GM06990 (cell line): ENCODE results near the gene C10orf105.

Source experiments
- DNase-seq: peaks from one replicate; pipeline ENCODE4 v3.0.0-alpha.2; 2011; ENCODE audit not compliant: insufficient read length; ENCODE audit errors: extremely low read depth
- H3K27me3 ChIP-seq: replicated peaks from 2 replicates; pipeline ENCODE4 v1.6.0; 2011; ENCODE audit warnings: low read length; ENCODE audit not compliant: control insufficient read depth, insufficient read depth
- H3K36me3 ChIP-seq: 2 replicates; pipeline ENCODE4 v1.5.1; 2011; ENCODE audit warnings: low read length; ENCODE audit not compliant: control insufficient read depth, insufficient read depth
- H3K4me3 ChIP-seq: replicated peaks from 2 replicates; pipeline ENCODE4 v1.5.1; 2011; ENCODE audit warnings: low read depth, mild to moderate bottlenecking, control low read depth, low read length
- TF ChIP-seq, protein P1 (sequence below): IDR thresholded peaks from 2 replicates; pipeline ENCODE4 v1.5.1; 2011; ENCODE audit warnings: low read length, control low read depth, mild to moderate bottlenecking, inconsistent platforms; ENCODE audit not compliant: insufficient read depth, poor library complexity, severe bottlenecking

The C10orf105 gene

DNA sequence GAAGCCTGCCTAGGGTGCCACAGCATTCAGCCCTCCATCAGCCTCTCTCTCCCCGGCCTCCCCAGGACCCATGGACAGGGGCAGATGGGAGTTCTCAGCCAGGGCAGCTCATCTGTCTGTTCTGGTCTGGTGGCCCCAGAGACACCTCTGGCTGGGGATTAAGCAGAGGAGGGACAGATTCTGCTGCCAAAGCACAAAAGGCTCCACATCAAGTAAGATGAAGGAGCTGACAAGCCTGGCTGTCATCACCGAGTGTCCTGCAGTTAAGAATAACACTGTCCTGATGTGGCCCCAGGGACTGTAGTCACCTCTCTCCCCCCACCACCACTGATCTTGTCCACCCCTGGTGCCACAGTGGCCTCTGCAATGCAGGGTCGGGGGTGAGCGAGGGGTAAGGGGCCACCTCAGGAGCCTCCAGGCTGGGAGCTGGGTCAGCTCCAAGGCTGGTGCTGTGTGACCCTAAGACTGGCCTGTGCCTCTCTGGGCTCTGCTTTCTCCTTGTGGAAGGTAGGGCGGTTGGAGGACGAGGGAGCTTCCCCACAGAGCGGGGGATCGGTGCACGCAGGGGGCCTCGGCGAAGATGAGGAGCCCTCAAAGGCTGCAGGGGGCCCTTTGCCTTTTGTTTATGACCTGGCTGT is 18.7 kb downstream of the C10orf105 start:
- Histone ChIP-seq H3K36me3 (no peaks in the 10 kb centered on the region), H3K4me3 (no peak overlapping the region), H3K27me3 (no peaks in the 10 kb centered on the region)
- no peak for DNase-seq
- TF ChIP-seq, protein P1, sequence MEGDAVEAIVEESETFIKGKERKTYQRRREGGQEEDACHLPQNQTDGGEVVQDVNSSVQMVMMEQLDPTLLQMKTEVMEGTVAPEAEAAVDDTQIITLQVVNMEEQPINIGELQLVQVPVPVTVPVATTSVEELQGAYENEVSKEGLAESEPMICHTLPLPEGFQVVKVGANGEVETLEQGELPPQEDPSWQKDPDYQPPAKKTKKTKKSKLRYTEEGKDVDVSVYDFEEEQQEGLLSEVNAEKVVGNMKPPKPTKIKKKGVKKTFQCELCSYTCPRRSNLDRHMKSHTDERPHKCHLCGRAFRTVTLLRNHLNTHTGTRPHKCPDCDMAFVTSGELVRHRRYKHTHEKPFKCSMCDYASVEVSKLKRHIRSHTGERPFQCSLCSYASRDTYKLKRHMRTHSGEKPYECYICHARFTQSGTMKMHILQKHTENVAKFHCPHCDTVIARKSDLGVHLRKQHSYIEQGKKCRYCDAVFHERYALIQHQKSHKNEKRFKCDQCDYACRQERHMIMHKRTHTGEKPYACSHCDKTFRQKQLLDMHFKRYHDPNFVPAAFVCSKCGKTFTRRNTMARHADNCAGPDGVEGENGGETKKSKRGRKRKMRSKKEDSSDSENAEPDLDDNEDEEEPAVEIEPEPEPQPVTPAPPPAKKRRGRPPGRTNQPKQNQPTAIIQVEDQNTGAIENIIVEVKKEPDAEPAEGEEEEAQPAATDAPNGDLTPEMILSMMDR: no peak

DNA sequence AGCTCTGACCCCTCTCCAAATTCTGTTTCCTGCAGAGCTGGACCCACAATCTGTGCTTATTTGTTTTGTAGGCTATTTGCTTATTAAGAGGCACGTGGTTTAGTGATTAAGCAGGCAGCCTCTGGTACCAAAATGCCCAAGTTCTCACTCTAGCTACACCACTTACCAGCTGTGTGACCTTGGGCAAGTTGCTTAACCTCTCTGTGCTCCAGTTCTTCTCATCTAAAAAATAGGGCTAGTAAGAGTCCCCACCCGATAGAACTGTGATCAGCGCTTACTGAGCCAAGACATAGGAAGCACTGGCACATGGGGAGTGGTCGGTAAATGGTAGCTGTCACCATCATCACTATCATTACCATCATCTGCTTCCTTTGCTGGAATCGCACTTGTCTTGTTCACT is 20.8 kb downstream of the C10orf105 start:
- no peak overlapping the region for H3K4me3 ChIP-seq
- TF ChIP-seq, protein P1: no peak
- no peaks in the 10 kb centered on the region for H3K36me3 ChIP-seq
- no peaks in the 10 kb centered on the region for H3K27me3 ChIP-seq
- no peak for DNase-seq

DNA sequence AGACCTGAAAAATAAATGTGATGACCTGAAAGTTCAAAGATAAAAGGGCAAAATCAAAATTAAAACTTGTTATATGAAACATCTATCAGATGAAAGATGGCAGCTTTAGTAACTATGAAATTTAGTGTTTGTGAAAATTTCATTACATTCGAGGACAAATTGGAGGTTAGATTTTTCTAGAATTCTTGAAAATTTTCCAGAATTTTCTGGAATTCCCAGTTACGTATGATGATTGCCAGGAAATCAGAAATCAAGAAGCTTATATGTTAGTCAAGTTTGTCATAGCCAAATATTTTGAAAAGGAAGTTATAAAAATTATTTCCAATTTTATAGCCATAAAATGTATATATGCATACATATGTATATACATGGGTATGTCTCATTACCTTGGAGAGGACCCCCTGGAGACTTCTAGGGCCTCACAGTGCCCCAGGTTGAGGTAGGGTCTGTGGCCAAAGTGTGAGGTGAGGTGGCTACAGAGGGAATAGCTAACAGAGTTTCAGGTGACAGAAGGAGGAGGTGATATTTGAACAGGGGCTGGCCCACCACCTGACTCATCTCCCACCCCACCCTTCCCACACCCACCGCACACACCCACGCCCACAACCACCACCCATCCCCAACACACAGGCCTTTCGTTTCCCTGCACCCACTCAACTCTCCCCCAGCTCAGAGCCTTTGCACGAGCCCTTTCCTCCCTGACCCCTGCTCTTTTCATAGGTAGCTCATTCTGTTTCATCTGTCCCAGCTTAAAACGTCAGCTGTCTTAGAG is 21.5 kb downstream of the C10orf105 start:
- Histone ChIP-seq H3K27me3 (no peaks in the 10 kb centered on the region), H3K36me3 (no peaks in the 10 kb centered on the region), H3K4me3 (no peak overlapping the region)
- TF ChIP-seq, protein P1: no peak
- DNase-seq: peak; percentile 77

DNA sequence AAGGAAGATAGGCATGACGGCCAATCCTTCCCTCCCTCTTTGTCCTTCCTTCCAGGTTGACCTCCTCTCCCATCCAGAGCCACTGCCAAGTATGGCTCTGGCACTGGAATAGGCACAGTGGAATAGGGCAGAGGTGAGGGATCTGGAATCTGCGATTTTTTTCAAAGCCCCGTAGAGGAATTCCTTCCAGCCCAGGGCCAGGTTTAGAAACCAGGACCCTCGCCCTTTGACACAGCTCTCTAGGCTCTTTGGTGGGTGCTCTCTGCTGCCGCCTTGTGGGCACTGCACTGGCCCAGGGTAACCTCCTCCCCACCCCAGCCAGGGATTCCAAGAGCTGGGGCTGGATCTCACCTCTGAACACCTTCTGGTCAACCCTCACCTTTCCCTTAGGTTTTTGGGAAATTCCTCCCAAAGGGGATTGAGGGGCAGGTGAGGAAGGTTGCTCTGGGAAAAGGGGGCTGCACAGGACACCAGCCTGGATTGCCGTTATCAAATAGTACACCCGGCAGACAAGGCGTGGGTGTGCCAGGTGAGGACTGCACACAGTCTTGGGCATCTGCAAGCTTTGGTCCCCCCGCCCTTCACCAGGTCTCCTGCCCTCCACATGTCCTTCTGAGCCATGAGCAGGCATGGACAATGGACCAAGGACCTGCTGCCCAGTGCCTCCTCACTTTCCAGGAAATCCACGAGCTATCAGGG is 22.8 kb downstream of the C10orf105 start:
- H3K27me3 ChIP-seq: no peaks in the 10 kb centered on the region
- no peak overlapping the region for H3K4me3 ChIP-seq
- peak; percentile 34 for DNase-seq
- no peaks in the 10 kb centered on the region for H3K36me3 ChIP-seq
- TF ChIP-seq, protein P1: peak; percentile 98

DNA sequence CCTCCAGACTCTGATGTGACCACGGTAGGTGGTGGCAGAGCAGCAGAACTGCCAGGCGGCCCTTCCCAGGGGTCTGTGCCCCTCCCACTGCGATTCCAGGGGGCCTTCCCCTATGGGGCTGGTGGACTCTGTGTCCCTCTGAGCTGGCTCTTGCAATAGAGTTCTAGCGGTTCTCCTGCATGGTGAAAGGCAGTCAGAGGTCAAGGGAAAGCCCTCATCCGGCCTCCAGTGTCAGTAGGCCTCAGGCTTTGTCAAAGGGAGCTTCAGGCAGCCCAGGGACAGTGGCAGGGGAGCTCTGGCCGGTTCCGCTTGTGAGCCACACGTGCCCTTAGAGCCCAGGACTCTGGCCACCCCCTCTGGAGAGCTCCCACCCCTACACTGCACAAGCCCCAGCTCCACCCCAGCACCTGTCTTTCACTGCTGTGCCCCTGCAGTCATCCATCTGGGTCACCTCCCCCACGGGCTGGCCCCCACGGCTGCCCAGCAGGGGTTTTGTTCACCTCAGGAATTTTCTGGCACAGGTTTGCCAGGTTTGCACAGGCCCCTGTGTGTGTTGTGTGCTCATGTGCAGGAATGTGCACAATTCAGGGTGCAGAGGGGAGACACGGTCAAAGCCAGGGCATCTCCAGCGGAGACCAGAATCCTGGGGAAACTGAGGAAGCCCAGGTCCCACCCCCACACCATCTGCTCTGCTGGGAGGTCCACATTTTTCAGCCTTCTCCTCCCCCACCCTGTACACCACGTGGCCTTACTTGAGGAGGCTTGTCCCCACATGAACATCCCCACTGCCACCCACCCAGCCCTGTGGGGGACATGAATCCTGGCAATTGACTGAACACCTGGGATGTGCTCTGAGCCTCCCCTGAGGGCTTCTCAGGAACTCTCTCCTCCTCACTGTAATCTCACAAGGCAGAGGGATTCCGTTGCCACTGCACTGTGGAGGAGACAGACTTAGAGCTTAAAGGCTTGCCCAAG is 23.8 kb downstream of the C10orf105 start:
- Histone ChIP-seq H3K36me3 (no peaks in the 10 kb centered on the region), H3K4me3 (no peak overlapping the region), H3K27me3 (no peaks in the 10 kb centered on the region)
- no peak for DNase-seq
- TF ChIP-seq, protein P1: no peak
